OCI-LY1 (cell line): ENCODE results near the gene CLIP2.

Experiments
- H2AFZ ChIP-seq: fragments of 200-600 bp; sonication (generic), shearing (Covaris generic); 2 replicates; pipeline ENCODE4 v1.6.0; 2014; ENCODE audit warnings: antibody characterized with exemption, mild to moderate bottlenecking, low read length
- H3F3A ChIP-seq: fragments of 200-600 bp; sonication (generic), shearing (Covaris generic); 2 replicates; pipeline ENCODE4 v1.6.0; 2014; ENCODE audit warnings: mild to moderate bottlenecking, antibody characterized with exemption, low read length, moderate library complexity; ENCODE audit not compliant: insufficient read depth
- H3K27ac ChIP-seq: fragments of 200-600 bp; sonication (generic); 2 replicates; pipeline ENCODE4 v1.5.1; 2014; ENCODE audit warnings: low read length, mixed run types, mild to moderate bottlenecking, low read depth; ENCODE audit not compliant: poor library complexity, severe bottlenecking
- H3K27me3 ChIP-seq: fragments of 200-600 bp; sonication (generic); 2 replicates; pipeline ENCODE4 v1.6.0; 2014; ENCODE audit warnings: antibody characterized with exemption, mild to moderate bottlenecking, low read length, moderate library complexity; ENCODE audit not compliant: insufficient read depth
- H3K36me3 ChIP-seq: fragments of 200-600 bp; sonication (generic); 2 replicates; pipeline ENCODE4 v1.6.1; 2014; ENCODE audit warnings: mild to moderate bottlenecking, antibody characterized with exemption, low read length, moderate library complexity, mixed read lengths; ENCODE audit not compliant: insufficient read depth
- H3K4me1 ChIP-seq: fragments of 200-600 bp; sonication (generic); 2 replicates; pipeline ENCODE4 v1.5.1; 2014; ENCODE audit warnings: mild to moderate bottlenecking, low read length, moderate library complexity; ENCODE audit not compliant: insufficient read depth, severe bottlenecking
- H3K4me2 ChIP-seq: fragments of 200-600 bp; sonication (generic), shearing (Covaris generic); 2 replicates; pipeline ENCODE4 v1.6.1; 2014; ENCODE audit warnings: low read length
- H3K4me3 ChIP-seq: fragments of 200-600 bp; sonication (generic); 2 replicates; pipeline ENCODE4 v1.5.1; 2014; ENCODE audit warnings: low read length, low read depth, mild to moderate bottlenecking, mixed read lengths; ENCODE audit not compliant: poor library complexity, severe bottlenecking
- H3K79me2 ChIP-seq: fragments of 200-600 bp; shearing (Covaris generic); 2 replicates; pipeline ENCODE4 v1.6.1; 2016; ENCODE audit warnings: mixed run types, low read length, mixed read lengths; ENCODE audit not compliant: insufficient read depth
- H3K9ac ChIP-seq: fragments of 200-600 bp; sonication (generic), shearing (Covaris generic); 2 replicates; pipeline ENCODE4 v1.6.1; 2014; ENCODE audit warnings: mild to moderate bottlenecking, low read length, mixed read lengths
- H3K9me2 ChIP-seq: fragments of 200-600 bp; sonication (generic), shearing (Covaris generic); 2 replicates; pipeline ENCODE4 v1.6.1; 2014; ENCODE audit warnings: low read depth, mild to moderate bottlenecking, low read length, mixed read lengths
- H3K9me3 ChIP-seq: fragments of 200-600 bp; shearing (Covaris generic); 2 replicates; pipeline ENCODE4 v1.6.1; 2014; ENCODE audit warnings: low read length, mixed read lengths
- H4K20me1 ChIP-seq: fragments of 200-600 bp; sonication (generic), shearing (Covaris generic); 2 replicates; pipeline ENCODE4 v1.6.0; 2016; ENCODE audit warnings: mild to moderate bottlenecking, low read length; ENCODE audit not compliant: insufficient read depth
- CTCF ChIP-seq: fragments of 200-600 bp; sonication (generic), shearing (Covaris generic); IDR thresholded peaks from 2 replicates; pipeline ENCODE4 v1.5.1; 2017; ENCODE audit warnings: mild to moderate bottlenecking, antibody characterized with exemption, low read length, moderate library complexity, mixed read lengths
- EZH2 ChIP-seq: fragments of 200-600 bp; sonication (generic), shearing (Covaris generic); IDR thresholded peaks from 2 replicates; pipeline ENCODE4 v1.8.0; 2017; ENCODE audit warnings: borderline replicate concordance, mixed run types, mild to moderate bottlenecking, antibody characterized with exemption, low read length, moderate library complexity, mixed read lengths

The CLIP2 gene

GRCh38 chr7:74283858-74284447, 5.3 kb upstream of the CLIP2 start:
- Histone ChIP-seq H3K9ac (no peak overlapping the region), H3K4me2 (no peak overlapping the region), H4K20me1 (no peaks in the 10 kb centered on the region), H3K27ac (no peak overlapping the region), H3K79me2 (no peaks in the 10 kb centered on the region), H3K4me1 (peaks cover 8% of the 10 kb centered on the region), H3K4me3 (no peak overlapping the region), H3K9me3 (no peaks in the 10 kb centered on the region), H3K36me3 (no peaks in the 10 kb centered on the region), H3K9me2 (no peaks in the 10 kb centered on the region), H3F3A (no peaks in the 10 kb centered on the region), H3K27me3 (peaks cover 14% of the 10 kb centered on the region; the same call in 1 of the 2 replicates), H2AFZ (no peak overlapping the region)
- TF ChIP-seq CTCF: no peak
- no peak for TF ChIP-seq EZH2

GRCh38 chr7:74284781-74285259, 4.4 kb upstream of the CLIP2 start:
- H3K4me3 ChIP-seq: no peak overlapping the region
- H4K20me1 ChIP-seq: no peaks in the 10 kb centered on the region
- TF ChIP-seq EZH2 (no peak), CTCF (no peak)
- H3K36me3 ChIP-seq: no peaks in the 10 kb centered on the region
- no peak overlapping the region for H3K9ac ChIP-seq
- H3K9me3 ChIP-seq: no peaks in the 10 kb centered on the region
- no peaks in the 10 kb centered on the region for H3K79me2 ChIP-seq
- no peak overlapping the region for H3K27ac ChIP-seq
- no peaks in the 10 kb centered on the region for H3K9me2 ChIP-seq
- H3K4me2 ChIP-seq: no peak overlapping the region
- peaks cover 15% of the 10 kb centered on the region for H3K27me3 ChIP-seq
- no peaks in the 10 kb centered on the region for H3F3A ChIP-seq
- H3K4me1 ChIP-seq: peaks cover 10% of the 10 kb centered on the region
- no peak overlapping the region for H2AFZ ChIP-seq

- TF ChIP-seq CTCF (no peak), EZH2 (no peak)
- H3K9me2 ChIP-seq: no peaks in the 10 kb centered on the region
- no peaks in the 10 kb centered on the region for H3K36me3 ChIP-seq
- no peak overlapping the region for H3K4me2 ChIP-seq
- H4K20me1 ChIP-seq: no peaks in the 10 kb centered on the region
- H3K27me3 ChIP-seq: peaks cover 28% of the 10 kb centered on the region
- no peaks in the 10 kb centered on the region for H3K79me2 ChIP-seq
- H3K9me3 ChIP-seq: no peaks in the 10 kb centered on the region
- H3K27ac ChIP-seq: no peak overlapping the region
- H3K4me3 ChIP-seq: no peak overlapping the region
- H3F3A ChIP-seq: no peaks in the 10 kb centered on the region
- H3K9ac ChIP-seq: no peak overlapping the region
- H2AFZ ChIP-seq: no peak overlapping the region
- peaks cover 12% of the 10 kb centered on the region for H3K4me1 ChIP-seq
Measured at GRCh38 chr7:74286131-74286530, 3.1 kb upstream of the CLIP2 start.
